SK-N-SH (cell line): ENCODE measurements around the gene MME.

Experiments
- POLR2AphosphoS5 ChIP-seq: IDR thresholded peaks from 2 replicates; pipeline ENCODE4 v1.6.1; 2012; ENCODE audit warnings: low read depth, low read length
- RCOR1 ChIP-seq: fragments of 150-350 bp; IDR thresholded peaks from 2 replicates; pipeline ENCODE4 v1.6.1; 2017; ENCODE audit warnings: antibody characterized with exemption, low read length

- TF ChIP-seq POLR2AphosphoS5 (no peak), RCOR1 (no peak)
These were observed 30.2 kb upstream of the MME start for GRCh38 chr3:155049959-155050358.
